ENCODE data around the gene KIF6.

KIF6 gene, protein sequence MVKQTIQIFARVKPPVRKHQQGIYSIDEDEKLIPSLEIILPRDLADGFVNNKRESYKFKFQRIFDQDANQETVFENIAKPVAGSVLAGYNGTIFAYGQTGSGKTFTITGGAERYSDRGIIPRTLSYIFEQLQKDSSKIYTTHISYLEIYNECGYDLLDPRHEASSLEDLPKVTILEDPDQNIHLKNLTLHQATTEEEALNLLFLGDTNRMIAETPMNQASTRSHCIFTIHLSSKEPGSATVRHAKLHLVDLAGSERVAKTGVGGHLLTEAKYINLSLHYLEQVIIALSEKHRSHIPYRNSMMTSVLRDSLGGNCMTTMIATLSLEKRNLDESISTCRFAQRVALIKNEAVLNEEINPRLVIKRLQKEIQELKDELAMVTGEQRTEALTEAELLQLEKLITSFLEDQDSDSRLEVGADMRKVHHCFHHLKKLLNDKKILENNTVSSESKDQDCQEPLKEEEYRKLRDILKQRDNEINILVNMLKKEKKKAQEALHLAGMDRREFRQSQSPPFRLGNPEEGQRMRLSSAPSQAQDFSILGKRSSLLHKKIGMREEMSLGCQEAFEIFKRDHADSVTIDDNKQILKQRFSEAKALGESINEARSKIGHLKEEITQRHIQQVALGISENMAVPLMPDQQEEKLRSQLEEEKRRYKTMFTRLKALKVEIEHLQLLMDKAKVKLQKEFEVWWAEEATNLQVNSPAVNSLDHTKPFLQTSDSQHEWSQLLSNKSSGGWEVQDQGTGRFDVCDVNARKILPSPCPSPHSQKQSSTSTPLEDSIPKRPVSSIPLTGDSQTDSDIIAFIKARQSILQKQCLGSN

DNA sequence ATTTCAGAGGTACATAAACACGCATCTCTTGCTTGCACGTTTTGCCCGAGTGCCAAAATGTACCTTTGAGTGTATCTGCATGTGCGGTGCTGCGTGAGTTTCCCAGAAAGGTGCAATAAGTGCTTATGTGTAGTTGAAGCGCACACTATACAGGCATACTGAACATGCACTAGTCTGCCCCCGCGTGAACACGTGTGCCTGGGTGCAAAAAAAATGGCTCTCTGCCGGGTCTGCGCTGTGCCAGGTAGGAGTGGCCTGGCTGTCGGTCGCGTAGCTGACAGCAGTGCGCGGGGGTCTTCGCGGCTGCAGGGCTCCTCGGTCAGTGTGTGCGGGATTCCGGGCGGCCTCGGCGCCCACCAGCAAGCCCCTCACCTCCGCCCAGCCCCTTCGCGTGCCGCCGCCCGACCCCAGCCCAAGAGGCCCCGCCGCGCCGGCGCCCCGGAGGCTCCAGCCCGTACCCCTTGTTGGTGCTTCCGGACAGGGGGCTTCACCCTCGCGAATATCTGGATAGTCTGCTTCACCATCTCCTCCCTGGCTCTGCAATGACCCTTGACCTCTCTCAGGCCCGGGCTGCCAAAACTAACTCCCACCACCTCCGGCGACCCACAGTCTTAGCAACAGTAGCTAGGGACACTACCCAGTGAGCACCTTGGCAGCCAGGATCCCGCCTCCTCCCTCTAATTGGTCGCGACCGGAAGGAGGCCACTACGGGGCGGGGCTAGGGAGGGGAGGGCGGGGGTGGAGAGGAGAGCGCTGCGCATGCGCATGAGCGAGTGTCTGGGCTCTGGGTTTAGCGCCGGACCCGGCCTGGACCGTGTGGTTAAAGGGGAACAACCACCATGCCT, at the start of gene KIF6:
TSS of gene KIF6 (minus strand) at position 622 of the 845 bp plus-strand sequence. CDS start at position 524, 98 bp downstream.
- H3K9ac ChIP-seq (ENCODE audit: low read length): peak within 1 kb of the TSS; percentile 43
- peaks cover 4% of the 10 kb centered on the region for H3K4me1 ChIP-seq (ENCODE audit: control insufficient read depth, low read depth, low read length)
- no peaks in the 10 kb centered on the region for H3K9me3 ChIP-seq (ENCODE audit: control insufficient read depth, low read depth, low read length)
- peak within 1 kb of the TSS; percentile 82 for H3K4me3 ChIP-seq (ENCODE audit: low read length)
- no peaks in the 10 kb centered on the region for H3K27me3 ChIP-seq (ENCODE audit: control insufficient read depth, insufficient read depth, low read length)
- no peak within 1 kb of the TSS for H3K27ac ChIP-seq (ENCODE audit: low read length)
- no peaks in the 10 kb centered on the region for H3K36me3 ChIP-seq (ENCODE audit: control insufficient read depth, low read depth, low read length)

- Histone ChIP-seq H3K9me3 (ENCODE audit: control insufficient read depth, low read depth, low read length) (no peaks in the 10 kb centered on the region), H3K9ac (ENCODE audit: low read length) (no peak overlapping the region), H3K27ac (ENCODE audit: low read length) (no peak overlapping the region), H3K36me3 (ENCODE audit: control insufficient read depth, low read depth, low read length) (no peaks in the 10 kb centered on the region), H3K4me1 (ENCODE audit: control insufficient read depth, low read depth, low read length) (peaks cover 11% of the 10 kb centered on the region), H3K27me3 (ENCODE audit: control insufficient read depth, insufficient read depth, low read length) (no peaks in the 10 kb centered on the region), H3K4me3 (ENCODE audit: low read length) (no peak overlapping the region)
These were observed 48.6 kb upstream of the KIF6 start for GRCh38 chr6:39773782-39774181.

- no peaks in the 10 kb centered on the region for H3K27me3 ChIP-seq (ENCODE audit: control insufficient read depth, insufficient read depth, low read length)
- no peak overlapping the region for H3K27ac ChIP-seq (ENCODE audit: low read length)
- H3K4me3 ChIP-seq (ENCODE audit: low read length): no peak overlapping the region
- no peaks in the 10 kb centered on the region for H3K36me3 ChIP-seq (ENCODE audit: control insufficient read depth, low read depth, low read length)
- no peak overlapping the region for H3K9ac ChIP-seq (ENCODE audit: low read length)
- H3K9me3 ChIP-seq (ENCODE audit: control insufficient read depth, low read depth, low read length): no peaks in the 10 kb centered on the region
- H3K4me1 ChIP-seq (ENCODE audit: control insufficient read depth, low read depth, low read length): peaks cover 11% of the 10 kb centered on the region
These were observed 47.5 kb upstream of the KIF6 start for GRCh38 chr6:39772559-39773273.

DNA sequence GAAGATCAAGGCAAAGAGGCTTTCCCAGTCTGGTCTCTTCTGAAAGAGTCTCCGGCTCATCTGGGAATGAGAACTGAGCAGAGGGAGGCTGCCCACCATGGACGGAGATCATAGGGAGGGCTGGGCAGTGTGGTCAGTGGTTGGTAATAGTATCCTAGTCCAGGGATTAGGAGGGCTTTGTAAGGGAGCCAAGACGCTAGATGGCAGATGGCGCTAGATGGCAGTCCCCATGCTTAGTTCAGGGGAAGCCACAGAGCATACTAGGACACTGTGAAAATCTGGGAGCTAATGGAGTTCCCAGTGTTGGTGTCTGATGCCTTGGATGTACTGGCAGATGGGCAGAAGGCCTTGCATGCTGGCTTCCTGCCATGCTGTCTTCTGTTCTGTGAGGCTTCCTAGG, 45.2 kb upstream of the KIF6 start:
- no peaks in the 10 kb centered on the region for H3K36me3 ChIP-seq (ENCODE audit: control insufficient read depth, low read depth, low read length)
- no peak overlapping the region for H3K9ac ChIP-seq (ENCODE audit: low read length)
- H3K4me3 ChIP-seq (ENCODE audit: low read length): no peak overlapping the region
- H3K27ac ChIP-seq (ENCODE audit: low read length): no peak overlapping the region
- no peaks in the 10 kb centered on the region for H3K9me3 ChIP-seq (ENCODE audit: control insufficient read depth, low read depth, low read length)
- no peaks in the 10 kb centered on the region for H3K27me3 ChIP-seq (ENCODE audit: control insufficient read depth, insufficient read depth, low read length)
- no peaks in the 10 kb centered on the region for H3K4me1 ChIP-seq (ENCODE audit: control insufficient read depth, low read depth, low read length)

DNA sequence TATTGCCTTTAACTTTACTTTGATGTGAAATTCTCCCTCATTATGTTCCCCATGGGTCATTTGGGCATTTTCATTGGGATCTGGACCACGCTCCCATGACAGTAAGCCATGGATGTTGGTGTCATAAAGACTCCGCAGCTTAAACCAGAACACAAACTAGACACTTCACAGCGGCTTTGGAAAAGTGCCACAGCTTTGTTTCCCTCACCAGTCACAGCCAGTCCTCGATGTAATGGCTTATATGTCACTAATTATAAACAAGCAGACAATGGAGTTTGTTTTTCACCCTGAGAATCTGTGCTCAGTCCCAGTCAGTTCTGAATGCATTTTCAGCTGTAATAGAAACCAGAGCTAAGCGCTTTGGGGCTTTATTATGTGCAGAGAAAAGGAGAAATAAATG, 43.8 kb upstream of the KIF6 start:
- no peaks in the 10 kb centered on the region for H3K36me3 ChIP-seq (ENCODE audit: control insufficient read depth, low read depth, low read length)
- no peak overlapping the region for H3K4me3 ChIP-seq (ENCODE audit: low read length)
- no peaks in the 10 kb centered on the region for H3K27me3 ChIP-seq (ENCODE audit: control insufficient read depth, insufficient read depth, low read length)
- H3K4me1 ChIP-seq (ENCODE audit: control insufficient read depth, low read depth, low read length): no peaks in the 10 kb centered on the region
- no peaks in the 10 kb centered on the region for H3K9me3 ChIP-seq (ENCODE audit: control insufficient read depth, low read depth, low read length)
- H3K27ac ChIP-seq (ENCODE audit: low read length): no peak overlapping the region
- no peak overlapping the region for H3K9ac ChIP-seq (ENCODE audit: low read length)

DNA sequence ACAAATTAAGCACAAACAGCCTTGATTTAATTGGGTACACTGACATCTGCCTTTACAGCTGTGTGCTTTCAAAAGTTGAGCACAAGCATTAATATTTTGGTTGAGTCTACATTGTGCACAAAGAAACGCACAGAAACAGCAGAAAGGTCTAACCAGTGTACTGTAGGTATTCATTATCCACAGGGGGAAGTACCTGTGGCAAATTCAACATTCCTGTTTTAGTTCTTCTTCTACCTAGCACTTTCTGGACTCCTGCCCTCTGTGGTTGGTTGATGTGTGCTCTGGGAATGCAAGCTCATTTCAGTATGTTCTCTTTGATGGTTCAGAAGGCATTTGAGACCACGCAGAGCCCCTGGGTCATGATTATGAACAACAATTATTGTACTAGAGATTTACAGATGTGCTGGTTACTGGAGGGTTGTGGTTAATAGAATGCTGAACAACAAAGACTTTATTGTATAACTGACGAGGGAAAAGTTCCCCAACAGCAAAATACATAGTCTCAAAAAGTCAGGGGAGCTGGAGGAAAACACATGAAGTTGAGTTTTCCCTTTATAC, 40.4 kb upstream of the KIF6 start:
- Histone ChIP-seq H3K9ac (ENCODE audit: low read length) (no peak overlapping the region), H3K9me3 (ENCODE audit: control insufficient read depth, low read depth, low read length) (no peaks in the 10 kb centered on the region), H3K36me3 (ENCODE audit: control insufficient read depth, low read depth, low read length) (no peaks in the 10 kb centered on the region), H3K4me3 (ENCODE audit: low read length) (no peak overlapping the region), H3K4me1 (ENCODE audit: control insufficient read depth, low read depth, low read length) (no peaks in the 10 kb centered on the region), H3K27me3 (ENCODE audit: control insufficient read depth, insufficient read depth, low read length) (no peaks in the 10 kb centered on the region), H3K27ac (ENCODE audit: low read length) (no peak overlapping the region)

- Histone ChIP-seq H3K4me1 (ENCODE audit: control insufficient read depth, low read depth, low read length) (no peaks in the 10 kb centered on the region), H3K9ac (ENCODE audit: low read length) (no peak overlapping the region), H3K4me3 (ENCODE audit: low read length) (no peak overlapping the region), H3K9me3 (ENCODE audit: control insufficient read depth, low read depth, low read length) (no peaks in the 10 kb centered on the region), H3K27me3 (ENCODE audit: control insufficient read depth, insufficient read depth, low read length) (no peaks in the 10 kb centered on the region), H3K36me3 (ENCODE audit: control insufficient read depth, low read depth, low read length) (no peaks in the 10 kb centered on the region), H3K27ac (ENCODE audit: low read length) (no peak overlapping the region)
These were observed 35.2 kb upstream of the KIF6 start for GRCh38 chr6:39760226-39760952.

GRCh38 chr6:39758905-39759605, 33.8 kb upstream of the KIF6 start:
- H3K36me3 ChIP-seq (ENCODE audit: control insufficient read depth, low read depth, low read length): no peaks in the 10 kb centered on the region
- H3K9me3 ChIP-seq (ENCODE audit: control insufficient read depth, low read depth, low read length): no peaks in the 10 kb centered on the region
- no peak overlapping the region for H3K27ac ChIP-seq (ENCODE audit: low read length)

DNA sequence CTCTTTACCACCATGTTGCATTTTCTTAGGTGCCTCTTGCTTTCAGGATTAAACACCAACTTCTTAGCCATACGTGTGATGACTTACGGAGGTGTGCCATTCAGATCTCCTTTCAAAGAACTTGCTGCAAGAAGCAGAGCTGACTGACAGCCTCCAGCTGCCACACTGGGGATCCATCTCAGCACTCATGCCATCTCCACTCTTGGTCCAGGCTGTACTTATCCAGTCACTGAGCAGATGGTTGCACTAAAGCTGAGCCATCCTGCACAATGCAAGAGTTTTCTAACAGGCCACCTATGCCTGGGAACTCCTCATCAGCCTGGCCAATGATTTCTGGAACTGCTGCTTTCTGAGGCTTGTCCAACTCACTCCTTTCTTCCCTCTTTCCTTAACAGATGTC, 31.4 kb upstream of the KIF6 start:
- Histone ChIP-seq H3K9me3 (ENCODE audit: control insufficient read depth, low read depth, low read length) (no peaks in the 10 kb centered on the region), H3K27ac (ENCODE audit: low read length) (no peak overlapping the region), H3K27me3 (ENCODE audit: control insufficient read depth, insufficient read depth, low read length) (no peaks in the 10 kb centered on the region), H3K36me3 (ENCODE audit: control insufficient read depth, low read depth, low read length) (no peaks in the 10 kb centered on the region), H3K9ac (ENCODE audit: low read length) (no peak overlapping the region), H3K4me3 (ENCODE audit: low read length) (no peak overlapping the region), H3K4me1 (ENCODE audit: control insufficient read depth, low read depth, low read length) (no peaks in the 10 kb centered on the region)

More at GRCh38 chr6:39758905-39759605, 33.8 kb upstream of the KIF6 start:
- Histone ChIP-seq H3K4me3 (ENCODE audit: low read length) (no peak overlapping the region), H3K27me3 (ENCODE audit: control insufficient read depth, insufficient read depth, low read length) (no peaks in the 10 kb centered on the region), H3K9ac (ENCODE audit: low read length) (no peak overlapping the region), H3K4me1 (ENCODE audit: control insufficient read depth, low read depth, low read length) (no peaks in the 10 kb centered on the region)

- Histone ChIP-seq H3K36me3 (ENCODE audit: control insufficient read depth, low read depth, low read length) (no peaks in the 10 kb centered on the region), H3K4me1 (ENCODE audit: control insufficient read depth, low read depth, low read length) (no peaks in the 10 kb centered on the region), H3K27ac (ENCODE audit: low read length) (no peak overlapping the region), H3K9ac (ENCODE audit: low read length) (no peak overlapping the region), H3K27me3 (ENCODE audit: control insufficient read depth, insufficient read depth, low read length) (no peaks in the 10 kb centered on the region), H3K4me3 (ENCODE audit: low read length) (no peak overlapping the region), H3K9me3 (ENCODE audit: control insufficient read depth, low read depth, low read length) (no peaks in the 10 kb centered on the region)
These were observed 30.0 kb upstream of the KIF6 start for GRCh38 chr6:39755231-39755630.

Data from iPS-18a (cell line).